Panc1 (cell line): ENCODE measurements around the gene EXOC7.
"Not testable (repeated sequence)": the region's sequence is repeated elsewhere in the genome, so short reads cannot be mapped to it uniquely, and the experiment has no call there.

Experiments used
- POLR2AphosphoS5 ChIP-seq: IDR thresholded peaks from 2 replicates; pipeline ENCODE4 v1.6.1; 2012; ENCODE audit warnings: mild to moderate bottlenecking, low read depth, low read length, moderate library complexity
- REST ChIP-seq, 2 experiments: IDR thresholded peaks; 2 replicates each; pipeline ENCODE4 v1.6.1; 2011 to 2012; ENCODE audit warnings: low read depth in 2 of 2, control low read depth in 1 of 2, low read length in 1 of 2, mild to moderate bottlenecking in 1 of 2, moderate library complexity in 1 of 2; ENCODE audit not compliant: insufficient read depth in 1 of 2
- SIN3A ChIP-seq: IDR thresholded peaks from 2 replicates; pipeline ENCODE4 v1.6.1; 2012; ENCODE audit warnings: low read depth, mild to moderate bottlenecking, low read length, moderate library complexity, borderline replicate concordance; ENCODE audit not compliant: insufficient read depth
- TF ChIP-seq, protein P1 (sequence below): fragments of 450-650 bp; IDR thresholded peaks from 2 replicates; pipeline ENCODE4 v1.5.1; 2017; ENCODE audit warnings: mild to moderate bottlenecking

GRCh38 chr17:76042868-76043267 lies 60.7 kb downstream of the EXOC7 start:
- not testable (repeated sequence) for TF ChIP-seq REST (IDR thresholded peaks at IDR 0.05; ENCODE audit: insufficient read depth in 1 of 2, low read depth in 2 of 2, low read length in 1 of 2); SIN3A; POLR2AphosphoS5
- TF ChIP-seq, protein P1, sequence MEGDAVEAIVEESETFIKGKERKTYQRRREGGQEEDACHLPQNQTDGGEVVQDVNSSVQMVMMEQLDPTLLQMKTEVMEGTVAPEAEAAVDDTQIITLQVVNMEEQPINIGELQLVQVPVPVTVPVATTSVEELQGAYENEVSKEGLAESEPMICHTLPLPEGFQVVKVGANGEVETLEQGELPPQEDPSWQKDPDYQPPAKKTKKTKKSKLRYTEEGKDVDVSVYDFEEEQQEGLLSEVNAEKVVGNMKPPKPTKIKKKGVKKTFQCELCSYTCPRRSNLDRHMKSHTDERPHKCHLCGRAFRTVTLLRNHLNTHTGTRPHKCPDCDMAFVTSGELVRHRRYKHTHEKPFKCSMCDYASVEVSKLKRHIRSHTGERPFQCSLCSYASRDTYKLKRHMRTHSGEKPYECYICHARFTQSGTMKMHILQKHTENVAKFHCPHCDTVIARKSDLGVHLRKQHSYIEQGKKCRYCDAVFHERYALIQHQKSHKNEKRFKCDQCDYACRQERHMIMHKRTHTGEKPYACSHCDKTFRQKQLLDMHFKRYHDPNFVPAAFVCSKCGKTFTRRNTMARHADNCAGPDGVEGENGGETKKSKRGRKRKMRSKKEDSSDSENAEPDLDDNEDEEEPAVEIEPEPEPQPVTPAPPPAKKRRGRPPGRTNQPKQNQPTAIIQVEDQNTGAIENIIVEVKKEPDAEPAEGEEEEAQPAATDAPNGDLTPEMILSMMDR, result not testable (repeated sequence)
